Activated CD8-positive, alpha-beta memory T cell treated with anti-CD3 and anti-CD28 coated beads, Interleukin-2, amount 10 ng/mL, durations not matched to agents 7 days and 5 days (primary cell): Measurements from ENCODE around the gene EVI5L. TPM values are rescaled to one million over a fixed set of nuclear protein-coding genes. Genes with fewer than 3 reads are reported as not detected.

Experiments
- ATAC-seq: fragments of 150-1000 bp; cut with Tn5 transposase; one replicate; pipeline ENCODE4 v1.10.0; 2021; ENCODE audit warnings: moderate library complexity
- CTCF ChIA-PET: fragments of 350-600 bp; sonication (Branson Sonifier 250); formaldehyde crosslinking; loops from one replicate; lab custom pipeline; 2021; ENCODE audit warnings: antibody characterized with exemption; lab: Charles Lee
- DNase-seq: peaks from one replicate; pipeline ENCODE4 v3.0.0-alpha.2; 2020
- H3K27ac Mint-ChIP-seq: one replicate; pipeline ENCODE4 v1.8.0; 2021; ENCODE audit warnings: mild to moderate bottlenecking, mixed read lengths
- H3K27me3 Mint-ChIP-seq: one replicate; pipeline ENCODE4 v1.8.0; 2021; ENCODE audit warnings: mixed read lengths
- H3K36me3 Mint-ChIP-seq: one replicate; pipeline ENCODE4 v1.8.0; 2021; ENCODE audit warnings: mild to moderate bottlenecking, mixed read lengths
- H3K4me1 Mint-ChIP-seq: one replicate; pipeline ENCODE4 v1.8.0; 2021; ENCODE audit warnings: mixed read lengths
- H3K4me3 Mint-ChIP-seq: one replicate; pipeline ENCODE4 v1.8.0; 2021; ENCODE audit warnings: mild to moderate bottlenecking, moderate library complexity, mixed read lengths
- H3K9me3 Mint-ChIP-seq: one replicate; pipeline ENCODE4 v1.8.0; 2022; ENCODE audit warnings: low read depth, mixed read lengths
- total RNA-seq, 2 experiments: library from RNA; stranded (reverse); gene quantifications; one replicate each; pipeline ENCODE4 v1.2.3, GENCODE V29; 2021

EVI5L gene
- total RNA-seq, 2 experiments from 2014 or later, result 6.0 to 6.1 TPM

GRCh38 chr19:7822910-7823515 is 7.0 kb upstream of the EVI5L start:
- no peak overlapping the region for H3K27ac Mint-ChIP-seq
- peaks cover 4% of the 10 kb centered on the region for H3K36me3 Mint-ChIP-seq
- CTCF ChIA-PET, result no interaction called here
- H3K4me1 Mint-ChIP-seq, result peaks cover 2% of the 10 kb centered on the region
- peaks cover 8% of the 10 kb centered on the region for H3K9me3 Mint-ChIP-seq
- H3K4me3 Mint-ChIP-seq, result no peak overlapping the region
- DNase-seq (no peak), ATAC-seq (no peak)
- H3K27me3 Mint-ChIP-seq, result peaks cover 54% of the 10 kb centered on the region

GRCh38 chr19:7823686-7824301 is 6.2 kb upstream of the EVI5L start:
- ATAC-seq (no peak), DNase-seq (no peak)
- peaks cover 4% of the 10 kb centered on the region for H3K36me3 Mint-ChIP-seq
- H3K4me1 Mint-ChIP-seq, result peaks cover 2% of the 10 kb centered on the region
- no peak overlapping the region for H3K4me3 Mint-ChIP-seq
- no peak overlapping the region for H3K27ac Mint-ChIP-seq
- CTCF ChIA-PET, result no interaction called here
- peaks cover 51% of the 10 kb centered on the region for H3K27me3 Mint-ChIP-seq
- peaks cover 5% of the 10 kb centered on the region for H3K9me3 Mint-ChIP-seq

GRCh38 chr19:7829166-7829520 is 875 bp upstream of the EVI5L start:
- H3K36me3 Mint-ChIP-seq, result no peaks in the 10 kb centered on the region
- peaks cover 13% of the 10 kb centered on the region for H3K4me1 Mint-ChIP-seq

GRCh38 chr19:7830272-7830771 is 304 bp downstream of the EVI5L start:
- Mint-ChIP-seq H3K9me3 (no peaks in the 10 kb centered on the region), H3K27ac (no peak overlapping the region), H3K27me3 (peaks cover 14% of the 10 kb centered on the region), H3K4me1 (peaks cover 13% of the 10 kb centered on the region), H3K36me3 (no peaks in the 10 kb centered on the region), H3K4me3 (peak overlapping the region; percentile 77)
- ATAC-seq, result no peak
- CTCF ChIA-PET, result no interaction called here
- no peak for DNase-seq

More at GRCh38 chr19:7829166-7829520, 875 bp upstream of the EVI5L start:
- no peak for DNase-seq
- no peak for ATAC-seq
- Mint-ChIP-seq H3K4me3 (peak overlapping the region; percentile 77), H3K27me3 (peaks cover 18% of the 10 kb centered on the region), H3K27ac (peak overlapping the region; percentile 74), H3K9me3 (no peaks in the 10 kb centered on the region)
- CTCF ChIA-PET, result interaction anchor here (0.8 to 1.0 kb wide), 2 partner anchors 22 to 730 kb away, joined by 3 to 5 read pairs; no protein-coding TSS in a partner anchor

- CTCF ChIA-PET, result interaction anchor here (1.9 kb wide), 1 partner anchor 38 kb away, joined by 5 read pairs; no protein-coding TSS in a partner anchor
- Mint-ChIP-seq H3K4me3 (peak overlapping the region; percentile 45), H3K9me3 (no peaks in the 10 kb centered on the region), H3K36me3 (no peaks in the 10 kb centered on the region), H3K4me1 (peaks cover 13% of the 10 kb centered on the region), H3K27ac (no peak overlapping the region), H3K27me3 (peaks cover 14% of the 10 kb centered on the region)
- DNase-seq (no peak), ATAC-seq (no peak)
Measured at GRCh38 chr19:7830823-7831222, 805 bp downstream of the EVI5L start.

GRCh38 chr19:7831452-7831851 is 1.4 kb downstream of the EVI5L start:
- H3K27me3 Mint-ChIP-seq, result peaks cover 8% of the 10 kb centered on the region
- H3K9me3 Mint-ChIP-seq, result no peaks in the 10 kb centered on the region
- ATAC-seq (no peak), DNase-seq (no peak)
- CTCF ChIA-PET, result interaction anchor here (0.7 to 1.9 kb wide), 3 partner anchors 22 to 37 kb away, joined by 3 to 5 read pairs (median 5); no protein-coding TSS in a partner anchor
- H3K27ac Mint-ChIP-seq, result no peak overlapping the region
- peaks cover 13% of the 10 kb centered on the region for H3K4me1 Mint-ChIP-seq
- no peaks in the 10 kb centered on the region for H3K36me3 Mint-ChIP-seq
- H3K4me3 Mint-ChIP-seq, result peak overlapping the region; percentile 45

- no peak for DNase-seq
- Mint-ChIP-seq H3K4me1 (peaks cover 13% of the 10 kb centered on the region), H3K36me3 (no peaks in the 10 kb centered on the region), H3K27ac (no peak overlapping the region), H3K9me3 (no peaks in the 10 kb centered on the region), H3K4me3 (no peak overlapping the region), H3K27me3 (peaks cover 8% of the 10 kb centered on the region)
- ATAC-seq, result no peak
- CTCF ChIA-PET, result interaction anchor here (0.5 to 1.9 kb wide), 4 partner anchors 21 to 1595 kb away, joined by 3 to 5 read pairs (median 4); no protein-coding TSS in a partner anchor
Measured at GRCh38 chr19:7832009-7832408, 2.0 kb downstream of the EVI5L start.

- Mint-ChIP-seq H3K36me3 (no peaks in the 10 kb centered on the region), H3K4me1 (peaks cover 13% of the 10 kb centered on the region), H3K9me3 (no peaks in the 10 kb centered on the region), H3K27me3 (peaks cover 3% of the 10 kb centered on the region), H3K4me3 (no peak overlapping the region), H3K27ac (no peak overlapping the region)
- CTCF ChIA-PET, result interaction anchor here (1.9 kb wide), 1 partner anchor 36 kb away, joined by 5 read pairs; no protein-coding TSS in a partner anchor
- DNase-seq, result no peak
- no peak for ATAC-seq
Measured at GRCh38 chr19:7832781-7833180, 2.8 kb downstream of the EVI5L start.

- CTCF ChIA-PET, result no interaction called here
- Mint-ChIP-seq H3K9me3 (no peaks in the 10 kb centered on the region), H3K27me3 (no peaks in the 10 kb centered on the region), H3K4me3 (no peak overlapping the region), H3K36me3 (no peaks in the 10 kb centered on the region), H3K4me1 (peaks cover 13% of the 10 kb centered on the region), H3K27ac (no peak overlapping the region)
- ATAC-seq (no peak), DNase-seq (no peak)
Measured at GRCh38 chr19:7833225-7834099, 3.4 kb downstream of the EVI5L start.

GRCh38 chr19:7839476-7839875 is 9.5 kb downstream of the EVI5L start:
- no peak overlapping the region for H3K4me3 Mint-ChIP-seq
- DNase-seq (no peak), ATAC-seq (no peak)
- CTCF ChIA-PET, result no interaction called here
- H3K9me3 Mint-ChIP-seq, result peaks cover 2% of the 10 kb centered on the region
- no peaks in the 10 kb centered on the region for H3K4me1 Mint-ChIP-seq
- H3K27ac Mint-ChIP-seq, result no peak overlapping the region
- H3K36me3 Mint-ChIP-seq, result no peaks in the 10 kb centered on the region
- no peaks in the 10 kb centered on the region for H3K27me3 Mint-ChIP-seq

- H3K9me3 Mint-ChIP-seq, result peaks cover 2% of the 10 kb centered on the region
- CTCF ChIA-PET, result no interaction called here
- no peak overlapping the region for H3K4me3 Mint-ChIP-seq
- ATAC-seq (no peak), DNase-seq (no peak)
- H3K27ac Mint-ChIP-seq, result no peak overlapping the region
- no peaks in the 10 kb centered on the region for H3K4me1 Mint-ChIP-seq
- H3K36me3 Mint-ChIP-seq, result no peaks in the 10 kb centered on the region
- H3K27me3 Mint-ChIP-seq, result no peaks in the 10 kb centered on the region
Measured at GRCh38 chr19:7840629-7841028, 10.6 kb downstream of the EVI5L start.

- Mint-ChIP-seq H3K27me3 (no peaks in the 10 kb centered on the region), H3K36me3 (no peaks in the 10 kb centered on the region), H3K9me3 (peaks cover 2% of the 10 kb centered on the region), H3K4me1 (no peaks in the 10 kb centered on the region), H3K27ac (no peak overlapping the region), H3K4me3 (no peak overlapping the region)
- CTCF ChIA-PET, result no interaction called here
- ATAC-seq, result no peak
- no peak for DNase-seq
Measured at GRCh38 chr19:7841751-7842660, 12.0 kb downstream of the EVI5L start.
